GM18868 (cell line): ENCODE results near the gene FSTL4.

Source experiments
- ATAC-seq: cut with Tn5 transposase; IDR thresholded peaks from one replicate; pipeline ENCODE4 v1.9.1; 2021; ENCODE audit warnings: mild to moderate bottlenecking, moderate library complexity; ENCODE audit not compliant: unreplicated experiment

FSTL4 gene

GRCh38 chr5:133434336-133434735 is 178.0 kb downstream of the FSTL4 start:
- no peak for ATAC-seq

DNA sequence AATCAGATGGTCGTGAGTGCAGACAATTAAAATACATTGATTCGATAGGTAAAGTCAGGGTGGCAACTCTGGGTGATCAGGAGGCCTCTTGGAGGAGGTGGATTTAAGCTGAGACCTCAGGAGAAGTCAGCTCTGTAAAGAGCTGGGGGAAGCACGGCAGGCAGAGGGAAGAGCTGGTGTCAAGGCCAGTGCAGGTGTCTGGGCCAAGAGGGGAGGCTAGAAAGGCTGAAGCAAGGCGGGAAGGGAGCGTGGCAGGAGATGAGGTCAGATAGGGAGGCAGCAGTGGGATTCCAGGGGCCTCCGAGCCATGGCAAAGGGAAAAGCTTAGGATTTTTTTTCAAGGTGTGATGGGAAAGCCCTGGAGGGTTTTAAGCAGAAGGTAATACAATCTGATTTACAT is 178.7 kb downstream of the FSTL4 start:
- no peak for ATAC-seq

DNA sequence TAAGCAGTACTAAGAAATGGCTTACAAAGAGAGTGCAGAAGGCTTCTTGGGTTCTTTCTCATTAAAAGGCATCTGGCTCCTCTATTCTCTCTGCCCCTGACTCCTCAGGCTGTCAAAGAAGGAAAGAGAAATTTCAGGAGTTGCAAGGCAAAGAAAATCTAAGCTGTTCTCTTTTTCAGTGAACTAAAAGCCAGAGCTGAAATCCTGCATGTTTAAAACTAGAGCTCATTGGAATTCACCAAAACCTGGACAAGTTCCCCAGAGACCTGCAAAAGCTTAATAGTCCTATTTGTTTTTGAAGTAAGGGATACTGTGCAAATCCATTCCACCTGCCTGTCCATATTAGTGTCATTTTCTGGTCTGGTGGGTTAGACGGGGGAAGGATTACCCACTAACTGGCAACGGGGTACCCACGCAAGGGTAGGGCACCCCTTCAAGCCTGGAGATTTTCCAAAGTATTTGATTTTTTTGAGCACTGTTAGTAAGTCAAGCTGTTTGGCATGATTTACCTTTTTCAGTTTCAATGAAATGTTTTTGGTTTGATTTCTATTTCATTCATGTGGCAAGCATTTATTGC is 179.3 kb downstream of the FSTL4 start:
- ATAC-seq: no peak

GRCh38 chr5:133431326-133431865 is 180.9 kb downstream of the FSTL4 start:
- no peak for ATAC-seq

DNA sequence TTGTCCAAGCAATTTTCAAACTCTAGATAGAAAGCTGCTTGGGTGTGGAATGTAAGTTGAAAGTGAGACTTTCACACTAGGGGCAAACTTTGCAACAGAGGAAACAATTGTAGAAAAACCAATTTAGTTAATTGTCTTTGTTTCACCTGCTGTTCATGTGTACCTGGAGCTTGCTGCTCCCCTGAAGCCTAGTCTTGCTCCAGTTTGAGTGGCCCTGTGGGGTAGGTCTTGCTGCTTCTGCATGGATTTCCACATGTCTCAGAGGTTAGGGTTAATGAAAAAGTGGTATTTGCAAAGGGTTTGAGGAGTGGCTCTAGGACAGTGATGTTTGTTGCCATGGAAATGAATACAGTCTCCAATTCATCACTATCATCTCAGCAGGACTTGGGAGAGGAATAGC is 182.2 kb downstream of the FSTL4 start:
- no peak for ATAC-seq

DNA sequence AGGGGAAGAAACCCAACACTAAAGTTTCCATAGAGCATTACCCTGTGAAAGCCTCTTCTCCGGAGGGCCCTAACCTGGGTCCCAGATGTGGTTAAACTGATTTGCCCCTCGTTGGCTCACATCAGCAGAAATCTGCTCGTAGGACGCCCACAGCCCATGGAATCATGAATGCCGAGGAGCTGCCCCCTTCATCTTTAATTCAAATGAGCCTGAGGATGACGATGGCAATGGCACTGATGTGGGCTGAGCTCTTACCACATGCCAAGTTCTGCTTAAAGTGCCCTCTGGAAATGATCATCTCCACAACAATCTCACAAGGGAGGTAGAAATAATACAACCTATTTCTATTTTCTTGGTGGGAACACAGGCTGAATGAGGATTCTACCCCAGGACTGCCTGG is 183.3 kb downstream of the FSTL4 start:
- no peak for ATAC-seq

DNA sequence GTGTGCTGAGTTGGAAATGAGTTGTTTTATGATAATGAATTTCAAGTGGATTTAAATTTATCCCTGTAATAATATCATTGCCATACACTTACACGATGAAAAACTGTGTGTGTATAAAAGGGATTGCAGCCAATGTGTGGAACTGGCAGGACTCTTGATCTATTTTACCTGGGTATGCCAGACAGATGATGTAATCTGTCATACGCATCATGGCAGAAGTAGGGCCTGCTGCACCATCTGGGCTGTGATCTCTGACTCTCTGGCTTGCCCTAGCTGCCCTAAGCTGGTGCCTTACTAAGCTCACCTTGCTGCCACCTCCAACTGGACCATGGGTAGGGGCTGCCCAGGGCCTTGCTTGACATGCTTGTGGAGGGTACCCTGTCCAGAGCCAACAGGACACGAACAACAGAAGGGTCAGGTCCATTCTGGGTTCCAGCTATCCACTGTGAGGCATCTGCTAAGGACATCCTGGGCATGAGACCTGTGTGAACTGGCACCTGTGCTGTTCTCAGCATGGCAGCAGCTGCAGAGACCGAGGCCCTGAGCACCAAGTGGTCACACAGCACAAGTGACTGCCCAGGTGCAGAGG is 184.2 kb downstream of the FSTL4 start:
- ATAC-seq: no peak

DNA sequence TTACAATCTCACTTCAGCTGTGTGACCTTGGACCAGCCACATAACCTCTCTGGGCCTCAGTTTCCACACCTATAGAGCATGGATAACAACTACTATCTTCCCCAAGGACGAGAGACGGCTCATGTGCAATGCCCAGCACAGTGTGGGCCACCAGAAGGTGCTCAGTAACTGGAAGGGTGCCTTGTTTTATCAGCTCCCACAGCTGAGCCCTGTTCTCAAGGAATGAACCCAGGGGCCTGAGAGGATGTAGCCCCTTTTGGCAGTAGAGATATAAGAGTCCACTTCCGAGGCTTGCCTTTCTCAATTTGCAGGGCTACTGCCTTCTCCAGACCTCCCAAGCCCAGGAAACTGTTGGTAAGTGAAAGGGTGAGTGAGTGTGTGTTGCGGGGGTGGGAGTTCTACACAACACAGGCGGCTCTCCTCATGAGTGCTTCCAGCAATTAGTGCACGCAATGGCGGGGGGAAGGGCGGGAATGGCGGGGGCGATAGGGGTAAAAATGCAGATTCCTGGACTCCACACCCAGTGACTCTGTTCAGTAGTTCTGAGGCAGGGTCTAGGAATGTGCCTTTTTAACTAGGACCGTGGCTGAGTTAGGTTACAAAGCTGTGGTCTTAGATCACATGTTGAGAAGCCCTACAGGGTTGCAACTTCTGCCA is 185.1 kb downstream of the FSTL4 start:
- ATAC-seq: no peak

GRCh38 chr5:133426264-133426663 is 186.1 kb downstream of the FSTL4 start:
- ATAC-seq: no peak

DNA sequence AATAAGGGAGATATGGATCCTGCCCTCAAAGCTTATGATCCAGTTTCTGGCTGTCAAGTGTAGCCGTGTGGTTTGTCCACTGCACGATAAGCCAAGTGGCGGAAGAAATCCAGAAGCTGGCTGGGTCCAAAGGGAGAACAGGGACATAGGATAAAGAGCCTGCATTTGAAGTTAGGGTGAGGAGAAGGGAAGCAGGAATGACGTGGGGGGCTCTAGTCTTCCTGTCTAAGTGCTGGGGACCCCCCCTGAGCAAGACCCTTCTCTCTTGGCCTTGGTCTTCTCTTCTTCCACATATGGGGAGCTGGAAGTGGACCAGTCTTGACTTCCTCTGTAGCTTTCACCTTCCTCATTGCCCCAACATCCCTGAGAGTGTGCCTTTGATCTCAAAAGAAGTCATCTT is 186.6 kb downstream of the FSTL4 start:
- no peak for ATAC-seq

DNA sequence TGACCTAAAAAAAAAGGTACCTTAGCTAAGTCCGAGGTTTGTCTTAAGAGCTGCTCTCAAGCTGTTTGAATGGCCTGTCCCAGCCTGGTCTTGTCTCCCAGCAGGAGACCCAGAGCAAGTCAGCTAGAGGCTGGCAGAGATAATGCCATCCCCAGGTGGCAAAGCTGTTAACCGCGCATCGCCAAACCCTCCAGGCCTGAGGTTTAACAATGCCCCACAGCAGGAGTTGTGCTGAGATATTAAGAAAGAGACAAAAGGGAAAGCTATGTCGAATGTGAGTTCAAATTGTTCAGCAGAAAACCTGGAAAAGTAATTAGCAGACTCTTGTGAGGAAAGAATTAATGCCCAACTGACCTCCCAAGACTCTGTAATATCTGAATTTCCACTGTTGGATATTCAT is 187.1 kb downstream of the FSTL4 start:
- no peak for ATAC-seq

DNA sequence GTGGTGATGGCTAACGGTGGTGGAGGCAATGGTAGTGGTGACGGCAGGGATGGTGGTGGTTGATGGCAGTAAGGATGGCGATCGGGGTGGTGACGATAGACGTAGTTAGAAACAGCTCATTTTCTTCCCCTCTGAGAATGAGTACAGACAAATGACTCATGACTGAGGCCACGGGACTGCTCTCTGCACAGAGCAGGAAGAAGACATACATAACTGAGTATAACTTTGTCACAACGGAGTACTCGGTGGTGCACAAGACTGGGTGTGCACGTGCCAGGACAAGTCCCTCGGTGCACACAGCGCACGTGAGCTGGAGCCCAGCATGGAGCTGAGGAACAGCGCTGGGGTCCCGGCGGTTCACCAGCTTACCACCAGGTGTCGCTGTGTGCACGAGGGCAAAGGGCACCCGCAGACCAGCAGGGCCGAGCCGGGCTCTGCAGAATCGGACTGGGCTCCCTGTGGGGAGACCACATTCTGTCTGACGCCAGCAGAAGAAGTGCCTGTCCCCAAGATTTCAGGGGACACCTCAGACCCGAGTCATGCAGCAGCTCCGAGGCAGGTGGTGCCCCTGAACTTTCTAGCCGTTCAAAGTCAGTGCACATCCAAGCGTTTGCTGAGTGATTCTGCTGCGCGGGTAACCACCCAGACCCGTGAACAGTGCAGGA is 188.6 kb downstream of the FSTL4 start:
- peak; percentile 77 for ATAC-seq

DNA sequence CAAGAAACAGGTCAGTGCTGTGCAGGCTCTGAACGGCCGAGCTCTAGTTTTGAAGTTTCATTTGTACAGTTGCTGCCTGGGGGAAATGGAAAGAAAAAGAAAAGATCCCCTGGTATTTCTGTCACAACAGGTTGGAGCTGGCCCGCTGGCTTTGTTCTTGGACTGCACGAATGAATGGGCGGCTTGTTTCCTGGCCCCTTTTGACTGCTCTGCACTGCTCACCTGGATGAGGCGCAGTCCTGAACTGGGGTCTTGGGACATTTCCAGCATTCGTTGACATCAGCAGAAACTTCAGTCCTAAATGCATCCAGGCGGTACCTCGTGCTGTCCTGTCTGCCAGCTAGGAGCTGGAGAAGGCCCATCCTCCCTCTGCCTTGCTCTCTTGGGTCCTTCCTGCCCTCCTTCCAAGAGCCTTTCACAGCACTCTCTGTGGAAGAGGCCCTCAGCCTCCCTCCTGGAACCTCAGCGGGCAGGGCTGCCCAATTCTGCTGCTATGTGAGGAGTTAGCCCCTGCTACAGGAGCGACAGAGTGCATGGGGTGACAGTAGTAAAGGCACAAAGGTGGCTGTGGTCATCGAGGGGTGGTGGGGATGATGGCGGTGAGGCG is 189.2 kb downstream of the FSTL4 start:
- ATAC-seq: no peak

DNA sequence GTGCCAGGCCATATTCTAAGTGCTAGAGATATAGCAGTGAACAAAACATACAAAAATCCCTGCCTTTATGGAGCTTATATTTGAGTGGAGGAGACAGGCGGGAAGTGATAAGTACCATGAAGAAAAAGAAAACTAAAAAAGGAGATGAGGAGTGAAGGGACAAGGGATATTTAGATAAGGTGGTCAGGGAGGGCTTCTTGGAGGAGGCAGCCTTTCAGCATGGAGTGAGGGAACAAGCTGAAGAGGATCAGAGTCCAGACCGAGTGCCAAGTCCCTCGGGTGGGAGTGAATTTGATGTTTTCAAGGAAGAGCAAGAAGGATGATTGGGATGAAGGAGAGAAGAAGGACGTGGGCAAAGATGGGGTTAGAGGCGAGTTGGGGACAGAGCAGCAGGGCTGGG is 190.5 kb downstream of the FSTL4 start:
- no peak for ATAC-seq

GRCh38 chr5:133421394-133421793 is 190.9 kb downstream of the FSTL4 start:
- no peak for ATAC-seq

DNA sequence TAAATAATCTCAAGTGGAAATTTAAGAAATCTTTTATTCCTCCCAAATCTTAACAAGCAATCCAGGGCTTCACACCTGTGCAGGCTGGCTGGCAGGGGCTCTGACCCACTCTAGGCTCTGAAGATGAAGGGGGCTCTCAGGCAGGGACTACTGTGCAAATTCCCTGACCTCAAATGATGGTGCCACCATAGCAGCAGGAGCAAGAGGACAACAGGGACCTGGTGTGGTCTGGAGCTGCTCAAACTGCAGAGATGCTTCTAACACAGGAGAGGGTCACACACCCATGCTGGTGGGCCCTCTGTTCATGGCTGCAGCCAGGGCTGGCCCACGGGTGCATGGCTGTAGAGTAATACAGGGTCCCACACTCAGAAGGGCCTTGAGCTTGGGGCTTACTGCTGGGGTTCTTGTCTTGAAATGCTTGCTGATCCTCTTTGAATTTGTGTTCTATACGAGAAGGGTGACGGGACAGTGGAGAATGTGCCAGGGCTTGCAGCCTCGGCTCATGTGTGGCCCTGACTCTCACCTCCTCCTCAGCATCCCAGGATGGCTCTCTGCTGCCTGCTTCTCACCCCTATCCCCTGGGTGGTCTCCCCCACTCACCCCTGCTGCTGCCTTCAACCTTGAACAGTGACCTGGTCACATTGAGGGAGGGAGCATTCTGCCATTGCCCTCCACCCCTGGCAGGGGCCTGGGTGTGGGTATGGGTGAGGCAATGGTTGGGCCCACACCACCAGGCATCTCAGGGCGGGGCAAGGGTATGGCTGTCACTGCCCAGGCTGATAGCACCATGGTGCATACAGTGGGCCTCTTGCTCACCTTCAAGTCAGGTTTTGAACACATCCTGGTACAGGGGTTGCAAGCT is 191.7 kb downstream of the FSTL4 start:
- no peak for ATAC-seq

DNA sequence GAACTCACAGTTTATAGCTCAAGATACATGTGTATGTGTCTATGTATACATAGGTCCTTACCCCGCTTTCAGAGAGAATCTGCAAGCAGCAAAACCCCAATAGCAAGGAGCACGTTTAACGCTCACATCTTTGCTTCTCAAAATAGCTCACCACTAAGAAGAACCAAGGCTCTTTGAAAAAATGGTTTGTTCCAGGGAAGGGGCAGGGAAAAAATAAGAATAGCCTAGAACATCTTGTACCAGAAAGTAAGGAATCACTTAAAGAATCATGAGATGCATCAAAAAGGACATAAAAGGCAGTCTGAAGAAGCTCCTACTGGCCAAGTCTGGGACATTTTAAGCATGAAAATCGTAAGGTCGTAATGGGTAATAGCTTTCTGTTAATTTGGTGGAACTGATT is 196.4 kb downstream of the FSTL4 start:
- no peak for ATAC-seq

- ATAC-seq: no peak
Observed at GRCh38 chr5:133415506-133415905, 196.8 kb downstream of the FSTL4 start.

DNA sequence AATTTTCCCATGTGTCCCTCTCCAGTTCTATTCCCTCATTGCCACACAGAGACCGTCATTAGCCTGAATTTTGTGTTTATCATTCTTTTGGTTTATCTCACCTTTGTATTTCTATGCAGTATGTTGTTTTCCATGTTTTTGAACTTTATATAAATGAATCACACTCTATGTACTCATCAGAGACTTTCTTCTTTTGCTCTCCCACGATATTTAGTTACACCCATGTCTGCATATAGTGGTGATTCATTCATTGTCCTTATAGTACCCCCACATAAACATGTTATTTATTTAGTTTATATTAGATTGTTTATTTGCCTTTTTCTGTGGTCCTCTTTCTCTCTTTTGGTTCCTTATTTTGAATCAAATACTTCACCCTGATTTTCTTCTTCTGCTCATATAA is 199.7 kb downstream of the FSTL4 start:
- no peak for ATAC-seq

DNA sequence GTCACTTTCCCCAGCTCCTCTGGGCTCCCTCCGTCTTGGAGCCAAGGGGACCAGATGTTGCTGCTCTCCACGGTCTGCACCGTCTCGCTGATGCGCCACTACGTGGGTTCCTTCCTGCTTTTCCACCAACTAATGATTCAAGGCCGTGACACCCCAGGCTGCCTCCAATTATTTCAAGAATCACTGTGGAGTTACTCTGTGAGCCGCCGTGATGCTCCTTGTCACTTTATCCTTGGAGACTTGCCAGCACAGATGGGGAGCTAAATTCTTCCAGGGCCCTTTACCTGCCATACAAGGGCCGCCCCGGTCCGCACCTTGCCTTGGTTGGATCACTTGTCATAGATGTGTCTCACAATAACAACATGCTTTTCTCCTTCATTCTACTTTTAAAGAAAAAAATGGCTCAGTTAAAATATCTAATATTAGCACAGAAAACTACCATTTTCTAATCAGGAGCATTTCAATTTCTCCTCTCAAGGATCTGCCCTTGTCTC is 202.0 kb downstream of the FSTL4 start:
- ATAC-seq: no peak
